Ureter (tissue), 1 donor: ENCODE data around the gene TTLL12. TPM values are rescaled to one million over a fixed set of nuclear protein-coding genes. Genes with fewer than 3 reads are reported as not detected.

Experiments
- DNase-seq: peaks from one replicate; pipeline ENCODE4 v3.0.0-alpha.2; 2020; ENCODE audit warnings: low spot score
- total RNA-seq: library from RNA; stranded (reverse); gene quantifications from one replicate; pipeline ENCODE4 v1.2.4, GENCODE V29; 2023
- donor health status: DM: yes; HTN: yes; CAD: no.

TTLL12 gene
- total RNA-seq, 1 donor from 2014 or later = 41.0 TPM

GRCh38 chr22:43128116-43128515, 58.8 kb downstream of the TTLL12 start:
- DNase-seq = no peak

GRCh38 chr22:43127166-43127908, 59.6 kb downstream of the TTLL12 start:
- peak; percentile 59 for DNase-seq

- DNase-seq = peak; percentile 60
These were observed 60.3 kb downstream of the TTLL12 start for GRCh38 chr22:43126501-43127165.

- no peak for DNase-seq
These were observed 67.9 kb downstream of the TTLL12 start for GRCh38 chr22:43118953-43119458.

GRCh38 chr22:43118024-43118849, 68.7 kb downstream of the TTLL12 start:
- DNase-seq = no peak

DNA sequence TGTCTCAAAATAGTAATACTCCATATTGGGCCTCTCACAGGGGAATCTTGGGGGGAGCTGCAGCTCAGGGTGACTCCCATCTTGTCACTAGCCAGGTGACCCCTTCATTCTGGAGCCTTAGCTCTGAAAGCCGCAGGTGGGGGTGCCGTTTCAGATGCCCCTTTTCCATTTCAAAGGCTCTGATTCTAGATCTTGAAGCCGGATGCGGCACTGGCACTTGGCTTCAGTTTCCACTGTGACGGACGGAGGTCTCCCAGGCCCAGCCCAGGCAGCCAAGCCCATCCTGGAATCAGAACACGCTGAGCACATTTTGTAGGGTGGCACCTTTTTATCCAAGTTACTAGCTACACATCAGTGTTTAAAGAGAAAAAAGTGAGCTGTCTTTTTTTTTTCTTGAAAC, 70.0 kb downstream of the TTLL12 start:
- no peak for DNase-seq

Other genes starting within 250 kb of the TTLL12 start
- 78.5 TPM for gene PACSIN2, start 172.0 kb downstream of the TTLL12 start, total RNA-seq
- gene TTLL1, start 97.7 kb downstream of the TTLL12 start, total RNA-seq = 12.9 TPM
- 2.5 TPM for gene BIK, start 76.4 kb downstream of the TTLL12 start, total RNA-seq
- gene MCAT, start 43.7 kb downstream of the TTLL12 start, total RNA-seq = 19.5 TPM
- gene TSPO, start 35.6 kb downstream of the TTLL12 start, total RNA-seq = 130 TPM
- gene SCUBE1, start 156.2 kb upstream of the TTLL12 start, total RNA-seq = 19.0 TPM
- 0.78 TPM for gene MPPED1, start 224.9 kb upstream of the TTLL12 start, total RNA-seq